Lower lobe of right lung (tissue), 2 donors: ENCODE measurements around the gene LRRK1. TPM values are rescaled to one million over a fixed set of nuclear protein-coding genes. Genes with fewer than 3 reads are reported as not detected.

Experiments used
- ATAC-seq, 2 donors: fragments of 200-7000 bp; cut with Tn5 transposase; one replicate each; pipeline ENCODE4 v1.9.1; 2020 to 2022; ENCODE audit warnings: mild to moderate bottlenecking in 2 of 2, moderate library complexity in 2 of 2
- DNase-seq: peaks from one replicate; pipeline ENCODE4 v3.0.0-alpha.2; 2020
- H3K27ac ChIP-seq: fragments of 200-600 bp; one replicate; pipeline ENCODE4 v1.8.0; 2022
- H3K27me3 ChIP-seq: fragments of 200-600 bp; one replicate; pipeline ENCODE4 v1.8.0; 2022; ENCODE audit warnings: low read depth
- H3K36me3 ChIP-seq: fragments of 200-600 bp; one replicate; pipeline ENCODE4 v1.8.0; 2022; ENCODE audit warnings: mild to moderate bottlenecking
- H3K4me1 ChIP-seq: fragments of 200-600 bp; one replicate; pipeline ENCODE4 v1.8.0; 2022
- H3K4me3 ChIP-seq: fragments of 200-600 bp; one replicate; pipeline ENCODE4 v1.8.0; 2022; ENCODE audit warnings: mild to moderate bottlenecking
- H3K9me3 ChIP-seq: fragments of 200-600 bp; one replicate; pipeline ENCODE4 v1.8.0; 2022
- CTCF ChIP-seq: fragments of 200-600 bp; IDR thresholded peaks from one replicate; pipeline ENCODE4 v1.8.0; 2022; ENCODE audit warnings: antibody characterized with exemption, mild to moderate bottlenecking
- intact Hi-C: fragments of 100-400 bp; cut with DNase I; formaldehyde crosslinking; loops from one replicate; pipeline ENCODE4 v1.11.0; 2022
- total RNA-seq: library from RNA; stranded (reverse); fragmentation: NEBNext Ultra II Directional; extraction: Animal tissue kit (Norgen Biotek cat#: 25700); gene quantifications from one replicate; pipeline ENCODE4 v1.2.1, GENCODE V29; 2021
- donor health status: DM: no; HTN: yes; CAD: no; lungs with severe emphysema.

The LRRK1 gene
- total RNA-seq, 1 donor from 2014 or later, result 24.3 TPM

GRCh38 chr15:100893261-100893963 is 25.7 kb upstream of the LRRK1 start:
- H3K36me3 ChIP-seq, result no peaks in the 10 kb centered on the region
- no peak overlapping the region for H3K4me3 ChIP-seq
- ATAC-seq (no peak), DNase-seq (no peak)
- peaks cover 10% of the 10 kb centered on the region for H3K4me1 ChIP-seq
- H3K27me3 ChIP-seq, result peaks cover 37% of the 10 kb centered on the region
- no peak overlapping the region for H3K27ac ChIP-seq
- no peak for TF ChIP-seq CTCF
- no peaks in the 10 kb centered on the region for H3K9me3 ChIP-seq
- intact Hi-C loops, result no loop called here

- intact Hi-C loops, result no loop called here
- Histone ChIP-seq H3K9me3 (no peaks in the 10 kb centered on the region), H3K4me1 (peaks cover 10% of the 10 kb centered on the region), H3K36me3 (no peaks in the 10 kb centered on the region), H3K27ac (no peak overlapping the region), H3K27me3 (peaks cover 37% of the 10 kb centered on the region), H3K4me3 (no peak overlapping the region)
- no peak for TF ChIP-seq CTCF
- DNase-seq (no peak), ATAC-seq (no peak)
Observed at GRCh38 chr15:100893964-100894295, 25.2 kb upstream of the LRRK1 start.

GRCh38 chr15:100895721-100896120 is 23.4 kb upstream of the LRRK1 start:
- no peak for DNase-seq
- TF ChIP-seq CTCF, result no peak
- no peak for ATAC-seq
- Histone ChIP-seq H3K36me3 (no peaks in the 10 kb centered on the region), H3K27me3 (peaks cover 30% of the 10 kb centered on the region), H3K9me3 (no peaks in the 10 kb centered on the region), H3K4me1 (no peaks in the 10 kb centered on the region), H3K27ac (no peak overlapping the region), H3K4me3 (no peak overlapping the region)
- intact Hi-C loops, result no loop called here

GRCh38 chr15:100897221-100898151 is 21.7 kb upstream of the LRRK1 start:
- no peak for TF ChIP-seq CTCF
- Histone ChIP-seq H3K4me3 (no peak overlapping the region), H3K36me3 (no peaks in the 10 kb centered on the region), H3K9me3 (no peaks in the 10 kb centered on the region), H3K27me3 (peaks cover 12% of the 10 kb centered on the region), H3K4me1 (peaks cover 17% of the 10 kb centered on the region), H3K27ac (no peak overlapping the region)
- ATAC-seq, result no peak
- no peak for DNase-seq
- intact Hi-C loops, result no loop called here

- Histone ChIP-seq H3K36me3 (no peaks in the 10 kb centered on the region), H3K4me3 (no peak overlapping the region), H3K27ac (no peak overlapping the region), H3K9me3 (no peaks in the 10 kb centered on the region), H3K4me1 (peaks cover 22% of the 10 kb centered on the region), H3K27me3 (peaks cover 7% of the 10 kb centered on the region)
- no peak for ATAC-seq
- intact Hi-C loops, result no loop called here
- no peak for TF ChIP-seq CTCF
- no peak for DNase-seq
Observed at GRCh38 chr15:100898152-100898490, 21.0 kb upstream of the LRRK1 start.
